ENCODE results near the gene FBLN1.

FBLN1 gene

GRCh38 chr22:45627489-45628233, 125.0 kb downstream of the FBLN1 start:
- TF ChIP-seq ZFX (IDR thresholded peaks at IDR 0.05; ENCODE audit: borderline replicate concordance) (no peak), CTCF (IDR thresholded peaks at IDR 0.05) (no peak)
- H3K27ac ChIP-seq: no peak overlapping the region

DNA sequence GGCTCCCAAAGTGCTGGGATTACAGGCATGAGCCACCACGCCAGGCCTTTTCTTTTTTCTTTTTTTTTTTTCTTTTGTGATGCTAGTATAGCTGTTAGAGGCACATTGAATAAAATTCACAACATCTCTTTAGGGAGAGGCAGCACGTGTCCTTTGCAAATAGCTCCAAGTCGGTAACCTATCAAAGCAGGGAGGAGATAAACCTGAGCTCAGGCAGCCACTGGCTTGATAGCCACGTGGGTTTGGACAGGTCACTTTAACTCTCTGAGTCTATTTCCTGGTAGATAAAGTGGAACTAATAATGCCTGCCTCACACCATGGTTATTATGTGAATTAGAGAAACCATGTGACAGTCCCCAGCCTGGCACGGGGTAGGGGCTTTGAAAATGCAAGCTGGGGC, 125.8 kb downstream of the FBLN1 start:
- TF ChIP-seq CTCF (IDR thresholded peaks at IDR 0.05) (no peak), ZFX (IDR thresholded peaks at IDR 0.05; ENCODE audit: borderline replicate concordance) (no peak)
- no peak overlapping the region for H3K27ac ChIP-seq

- no peak for TF ChIP-seq CTCF (IDR thresholded peaks at IDR 0.05)
- TF ChIP-seq ZFX (IDR thresholded peaks at IDR 0.05; ENCODE audit: borderline replicate concordance): no peak
- H3K27ac ChIP-seq: no peak overlapping the region
These were observed 126.9 kb downstream of the FBLN1 start for GRCh38 chr22:45629469-45630089.

DNA sequence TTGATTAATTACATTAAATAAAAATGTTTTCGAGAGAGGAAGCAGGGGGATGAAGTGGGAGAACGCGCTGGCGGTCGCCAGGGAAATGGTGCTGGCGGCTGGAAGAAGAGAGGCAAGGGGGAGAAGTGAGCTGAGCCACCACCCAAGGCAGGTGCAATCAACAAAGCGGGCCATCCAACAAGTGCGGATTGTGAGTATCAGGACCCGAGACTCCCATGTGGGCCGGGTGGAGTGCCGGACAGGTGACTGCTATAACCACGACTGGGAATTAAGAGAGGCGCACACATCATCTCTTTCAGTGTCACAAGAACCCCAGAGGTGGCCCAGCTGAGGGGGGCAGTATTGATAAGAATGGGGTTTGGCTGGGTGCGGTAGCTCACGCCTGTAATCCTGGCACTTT, 127.8 kb downstream of the FBLN1 start:
- TF ChIP-seq CTCF (IDR thresholded peaks at IDR 0.05) (no peak), ZFX (IDR thresholded peaks at IDR 0.05; ENCODE audit: borderline replicate concordance) (no peak)
- H3K27ac ChIP-seq: no peak overlapping the region

GRCh38 chr22:45631140-45631840, 128.6 kb downstream of the FBLN1 start:
- no peak overlapping the region for H3K27ac ChIP-seq
- no peak for TF ChIP-seq ZFX (IDR thresholded peaks at IDR 0.05; ENCODE audit: borderline replicate concordance)
- no peak for TF ChIP-seq CTCF (IDR thresholded peaks at IDR 0.05)

DNA sequence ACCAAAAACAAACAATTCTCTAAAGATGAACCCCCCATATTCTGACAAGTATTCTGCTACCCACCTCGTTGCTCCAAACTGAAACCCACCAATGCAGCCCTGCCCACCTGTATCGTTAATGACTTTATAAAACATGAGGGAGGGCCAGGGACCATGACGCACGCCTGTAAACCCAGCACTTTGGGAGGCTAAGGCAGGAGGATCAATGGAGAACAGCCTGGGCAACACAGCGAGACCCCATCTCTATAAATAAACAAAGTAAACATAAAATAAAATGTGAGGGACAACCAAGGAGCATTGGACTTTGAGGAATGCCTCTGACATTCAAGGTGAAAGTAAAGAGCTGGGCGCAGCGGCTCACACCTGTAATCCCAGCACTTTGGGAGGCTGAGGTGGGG, 129.2 kb downstream of the FBLN1 start:
- TF ChIP-seq ZFX (IDR thresholded peaks at IDR 0.05; ENCODE audit: borderline replicate concordance) (no peak), CTCF (IDR thresholded peaks at IDR 0.05) (no peak)
- no peak overlapping the region for H3K27ac ChIP-seq
